Mucosa of descending colon (tissue), 3 donors: ENCODE measurements around the gene C14orf132. TPM values are rescaled to one million over a fixed set of nuclear protein-coding genes. Genes with fewer than 3 reads are reported as not detected.

Source experiments
- ATAC-seq: fragments of 200-7000 bp; cut with Tn5 transposase; one replicate; pipeline ENCODE4 v1.9.1; 2020; ENCODE audit warnings: mild to moderate bottlenecking, moderate library complexity
- DNase-seq, 3 donors: peaks; one replicate each; pipeline ENCODE4 v3.0.0-alpha.2; 2020
- H3K36me3 ChIP-seq: fragments of 200-600 bp; one replicate; pipeline ENCODE4 v1.8.0; 2021; ENCODE audit warnings: low read depth, mild to moderate bottlenecking
- H3K4me1 ChIP-seq: fragments of 200-600 bp; one replicate; pipeline ENCODE4 v1.8.0; 2021; ENCODE audit warnings: low read depth, mild to moderate bottlenecking
- H3K4me3 ChIP-seq: fragments of 200-600 bp; one replicate; pipeline ENCODE4 v1.8.0; 2021; ENCODE audit warnings: mild to moderate bottlenecking
- H3K9me3 ChIP-seq: fragments of 200-600 bp; one replicate; pipeline ENCODE4 v1.8.0; 2021; ENCODE audit warnings: mild to moderate bottlenecking
- CTCF ChIP-seq: fragments of 200-600 bp; IDR thresholded peaks from one replicate; pipeline ENCODE4 v1.8.0; 2022; ENCODE audit warnings: antibody characterized with exemption, mild to moderate bottlenecking
- intact Hi-C, 2 donors: fragments of 100-400 bp; cut with DNase I in 1 of 2; cut with micrococcal nuclease in 1 of 2; formaldehyde crosslinking; loops; one replicate each; pipeline versions ENCODE4 v1.11.0 to v1.11.1; 2022; cut with DNase I, micrococcal nuclease
- total RNA-seq, 3 donors: library from RNA; stranded (reverse); fragmentation: NEBNext Ultra II Directional in 2 of 3; extraction: Animal tissue kit (Norgen Biotek cat#: 25700) in 2 of 3; gene quantifications; one replicate each; pipeline versions ENCODE4 v1.2.1 to v1.2.4, GENCODE V29; 2021 to 2023
- donor health status: DM: no; HTN: no; CAD: no; lungs with moderate emphysema.
- donor health status: DM: no; HTN: no; CAD: no.
- donor health status: DM: no; HTN: yes; CAD: no.

C14orf132 gene
- total RNA-seq, 3 donors from 2014 or later, result 1.8 to 21.8 (median 4.9) TPM

- DNase-seq, result peak in 1 of 3 donors; percentile 49
- TF ChIP-seq CTCF, result no peak
- Histone ChIP-seq H3K9me3 (no peaks in the 10 kb centered on the region), H3K4me1 (no peaks in the 10 kb centered on the region), H3K4me3 (no peak overlapping the region), H3K36me3 (no peaks in the 10 kb centered on the region)
- peak; percentile 78 for ATAC-seq
- intact Hi-C loops, result no loop called here
Measured at GRCh38 chr14:96053600-96054381, 14.6 kb downstream of the C14orf132 start.

- no peak for TF ChIP-seq CTCF
- DNase-seq (no peak), ATAC-seq (no peak)
- intact Hi-C loops, result no loop called here
- H3K4me1 ChIP-seq, result no peaks in the 10 kb centered on the region
- H3K4me3 ChIP-seq, result no peak overlapping the region
- no peaks in the 10 kb centered on the region for H3K9me3 ChIP-seq
- no peaks in the 10 kb centered on the region for H3K36me3 ChIP-seq
Measured at GRCh38 chr14:96054661-96055060, 15.5 kb downstream of the C14orf132 start.

GRCh38 chr14:96055065-96055752, 16.0 kb downstream of the C14orf132 start:
- H3K4me1 ChIP-seq, result no peaks in the 10 kb centered on the region
- ATAC-seq, result no peak
- H3K9me3 ChIP-seq, result no peaks in the 10 kb centered on the region
- TF ChIP-seq CTCF, result no peak
- no peak for DNase-seq
- no peaks in the 10 kb centered on the region for H3K36me3 ChIP-seq
- intact Hi-C loops, result no loop called here
- no peak overlapping the region for H3K4me3 ChIP-seq

GRCh38 chr14:96055753-96056508, 16.8 kb downstream of the C14orf132 start:
- H3K4me1 ChIP-seq, result no peaks in the 10 kb centered on the region
- H3K36me3 ChIP-seq, result no peaks in the 10 kb centered on the region
- no peaks in the 10 kb centered on the region for H3K9me3 ChIP-seq
- intact Hi-C loops, result no loop called here
- no peak for ATAC-seq
- no peak for DNase-seq
- no peak overlapping the region for H3K4me3 ChIP-seq
- no peak for TF ChIP-seq CTCF

- H3K9me3 ChIP-seq, result no peaks in the 10 kb centered on the region
- no peak overlapping the region for H3K4me3 ChIP-seq
- DNase-seq (no peak), ATAC-seq (no peak)
- H3K4me1 ChIP-seq, result no peaks in the 10 kb centered on the region
- intact Hi-C loops, result no loop called here
- no peak for TF ChIP-seq CTCF
- H3K36me3 ChIP-seq, result no peaks in the 10 kb centered on the region
Measured at GRCh38 chr14:96056509-96057422, 17.6 kb downstream of the C14orf132 start.
